GM19025 (cell line): ENCODE results near the gene OMD.

Experiments
- ATAC-seq: cut with Tn5 transposase; IDR thresholded peaks from one replicate; pipeline ENCODE4 v1.9.1; 2021; ENCODE audit warnings: mild to moderate bottlenecking, low read depth, moderate library complexity; ENCODE audit not compliant: unreplicated experiment

The OMD gene

DNA sequence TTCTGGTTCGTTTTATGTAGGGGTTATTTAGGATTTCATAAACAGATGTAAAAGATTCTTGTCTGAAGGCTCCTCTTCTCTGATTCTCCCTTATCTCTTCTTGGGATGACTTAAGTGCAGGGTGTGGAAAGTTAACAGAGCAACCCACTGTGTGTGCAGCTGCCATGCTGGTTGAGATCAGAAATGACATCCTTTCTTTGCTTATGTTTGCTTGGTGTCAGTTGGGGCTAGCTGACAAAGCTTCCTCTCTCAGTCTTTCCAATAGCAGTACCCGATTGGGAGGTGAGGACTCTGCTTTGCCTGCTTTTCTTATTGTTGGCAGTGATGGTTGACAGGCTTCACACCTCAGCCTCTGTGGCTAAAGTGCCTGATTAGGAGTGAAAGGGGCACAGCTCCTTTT lies 46.4 kb downstream of the OMD start:
- no peak for ATAC-seq

DNA sequence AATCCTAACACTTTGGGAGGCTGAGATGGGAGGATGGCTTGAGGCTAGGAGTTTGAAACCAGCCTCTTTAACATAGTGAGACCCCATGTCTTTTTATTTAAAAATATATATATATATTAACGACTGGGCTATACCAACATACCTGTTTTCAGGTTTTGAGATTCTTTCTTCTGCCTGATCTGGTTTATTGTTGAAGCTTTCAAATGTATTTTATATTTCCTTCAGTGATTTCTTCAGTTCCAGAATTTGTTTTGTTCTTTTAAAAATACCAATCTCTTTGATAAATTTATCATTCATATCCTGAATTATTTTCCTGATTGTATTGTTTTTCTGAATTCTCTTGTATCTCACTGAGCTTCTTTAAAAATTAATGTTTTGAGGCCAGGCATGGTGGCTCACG lies 51.1 kb downstream of the OMD start:
- no peak for ATAC-seq

DNA sequence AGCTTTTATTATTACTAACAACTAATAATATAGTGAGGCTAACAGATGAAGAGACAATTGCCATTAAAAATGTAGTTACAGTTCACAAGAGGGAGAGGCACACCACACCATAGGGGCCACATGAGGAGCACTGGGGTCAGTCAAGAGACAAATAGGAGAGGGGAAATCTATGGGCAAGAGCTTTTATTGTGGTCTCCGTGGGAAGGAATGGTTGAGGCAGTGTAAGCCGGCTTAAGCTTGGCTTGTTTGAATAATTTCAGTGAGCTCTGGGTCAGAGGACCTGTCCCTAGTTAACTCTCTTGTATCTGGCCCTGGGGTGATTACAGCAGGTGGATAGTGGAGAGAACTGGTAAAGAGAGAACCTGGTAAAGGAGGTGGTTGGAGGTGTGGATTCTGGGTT lies 55.2 kb downstream of the OMD start:
- ATAC-seq, result no peak
